Smooth muscle cell of the coronary artery (primary cell): ENCODE data around the gene MSRB2. TPM values are rescaled to one million over a fixed set of nuclear protein-coding genes. Genes with fewer than 3 reads are reported as not detected.

Experiments
- total RNA-seq: library from RNA; depleted of rRNA; stranded (reverse); fragments of >200 nt; gene quantifications from 2 replicates; pipeline ENCODE4 v1.2.3, GENCODE V29; 2014; ENCODE audit warnings: low replicate concordance

MSRB2 gene
- total RNA-seq: 15.1 and 20.9 TPM in 2 replicates

GRCh38 chr10:23095404-23095965 is at the start of gene MSRB2:
TSS of gene MSRB2 (plus strand) at chr10:23095579. CDS start at chr10:23095609, 30 bp downstream.

Other genes starting within 250 kb of the MSRB2 start
- not detected in 2 replicates for gene ARMC3, start 167.5 kb upstream of the MSRB2 start, total RNA-seq
- not detected in 2 replicates for gene PTF1A, start 96.7 kb downstream of the MSRB2 start, total RNA-seq
- gene C10orf67, start 249.2 kb downstream of the MSRB2 start, total RNA-seq: not detected in 2 replicates